ENCODE results near the gene ZNF831.

- no peak for TF ChIP-seq CTCF (conservative IDR thresholded peaks at IDR 0.05)
- TF ChIP-seq ZFX (IDR thresholded peaks at IDR 0.05): no peak
Observed at GRCh38 chr20:59181936-59182335, 18.3 kb downstream of the ZNF831 start.
